Activated CD8-positive, alpha-beta memory T cell treated with anti-CD3 and anti-CD28 coated beads for 24 hours (primary cell): ENCODE data around the gene GPC6.

ENCODE experiments used
- DNase-seq: peaks from one replicate; pipeline ENCODE4 v3.0.0-alpha.2; 2020

The GPC6 gene

GRCh38 chr13:94143624-94144350 lies 917.2 kb downstream of the GPC6 start:
- no peak for DNase-seq

DNA sequence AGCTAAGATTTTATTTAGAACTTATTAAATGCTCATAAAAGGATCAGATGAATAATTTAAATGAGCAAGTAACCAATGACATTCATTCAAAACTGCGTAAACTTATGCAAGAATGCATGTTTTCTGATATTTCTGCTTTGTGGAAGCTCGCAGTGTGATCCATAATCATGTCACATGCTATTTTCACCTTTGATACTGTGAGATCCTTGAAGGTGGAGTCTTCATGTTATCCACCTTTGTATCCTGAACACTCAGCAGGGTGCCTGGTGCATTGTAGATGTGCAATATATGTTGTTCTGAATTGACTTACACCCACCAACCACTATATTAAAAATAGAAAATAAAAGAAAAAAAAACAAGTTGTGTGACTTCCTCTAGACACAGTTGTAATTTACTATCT lies 919.4 kb downstream of the GPC6 start:
- no peak for DNase-seq

DNA sequence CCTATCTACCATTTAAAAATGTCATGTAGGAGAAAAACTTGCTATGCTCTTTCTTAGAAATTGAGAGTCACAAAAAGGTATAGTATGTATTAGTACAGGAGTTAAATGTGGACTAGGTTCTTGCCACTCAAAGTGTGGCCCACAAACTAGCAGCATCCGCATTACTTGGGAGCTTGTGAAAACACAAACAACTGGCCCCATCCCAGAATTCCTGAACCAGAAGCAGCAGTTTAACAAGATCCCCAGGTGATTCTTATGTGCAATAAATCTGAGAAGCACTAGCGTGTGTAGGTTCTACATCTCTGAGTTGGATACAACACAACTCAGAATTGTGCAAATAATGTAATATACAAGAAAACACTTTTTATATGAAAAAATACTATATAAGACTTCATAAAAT lies 927.0 kb downstream of the GPC6 start:
- DNase-seq, result no peak

DNA sequence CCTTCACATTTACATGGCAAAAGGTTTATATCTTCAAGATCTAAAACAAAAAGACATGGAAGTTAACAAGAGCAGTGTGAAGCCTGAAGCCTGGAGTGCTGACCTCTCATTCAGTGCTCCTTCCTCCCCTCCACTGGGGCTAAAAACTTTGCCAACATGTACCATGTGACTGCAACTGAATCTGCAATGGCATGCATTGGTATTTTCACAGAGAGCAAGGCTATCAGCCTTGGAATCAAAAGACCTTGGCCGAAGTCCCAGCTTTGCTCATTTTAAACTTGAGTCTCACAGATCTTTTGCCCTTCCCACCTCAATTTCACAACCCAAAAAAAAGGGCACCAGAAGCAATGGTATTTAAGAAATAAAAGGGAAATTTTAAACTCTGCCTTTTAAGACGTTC lies 927.8 kb downstream of the GPC6 start:
- DNase-seq, result no peak

DNA sequence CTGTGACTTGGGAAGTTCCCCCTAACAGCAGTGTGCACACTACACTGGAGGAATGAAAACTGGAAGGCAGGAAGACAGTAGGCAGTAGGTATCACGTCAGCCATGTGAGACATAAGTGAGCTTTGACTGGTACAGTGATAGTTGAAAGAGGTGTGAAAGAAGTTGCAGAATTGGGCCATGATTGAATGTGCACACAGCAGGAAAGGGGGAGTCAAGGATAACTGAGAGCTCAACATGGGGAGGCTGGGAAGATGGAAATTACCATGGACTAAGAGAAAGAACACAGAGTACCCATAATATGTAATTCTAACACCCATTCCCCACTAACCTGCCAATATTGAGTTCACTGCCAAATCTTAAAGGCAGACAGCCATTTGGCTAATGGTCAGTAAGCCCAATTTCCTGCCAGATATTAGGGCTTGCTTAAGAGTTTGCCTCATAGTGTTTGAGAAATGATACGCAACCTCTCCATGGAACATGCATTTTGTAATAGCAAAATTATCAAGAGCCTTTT lies 931.2 kb downstream of the GPC6 start:
- DNase-seq, result no peak

- DNase-seq, result no peak
These were observed 934.3 kb downstream of the GPC6 start for GRCh38 chr13:94160875-94161274.

DNA sequence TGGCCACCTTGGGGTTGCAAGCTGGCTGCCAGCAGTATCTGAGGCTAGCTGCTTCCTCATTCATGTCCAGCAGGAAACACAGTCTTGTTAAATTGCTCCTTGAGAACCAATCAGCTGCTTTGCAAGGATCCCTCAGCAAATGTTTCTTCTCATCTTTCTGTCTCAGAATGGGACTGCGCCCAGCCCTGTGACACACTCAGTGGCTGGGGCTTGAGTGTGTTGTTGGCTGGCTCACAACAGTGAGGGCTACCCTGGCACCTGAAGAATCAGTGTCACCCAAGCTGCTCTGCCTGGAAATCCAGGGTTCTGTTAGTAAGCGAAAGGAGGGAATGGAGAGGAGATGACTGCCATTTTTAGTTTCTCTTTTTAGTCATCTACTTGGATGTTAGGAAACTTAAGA lies 935.7 kb downstream of the GPC6 start:
- DNase-seq, result no peak

- no peak for DNase-seq
These were observed 936.9 kb downstream of the GPC6 start for GRCh38 chr13:94163535-94163934.

DNA sequence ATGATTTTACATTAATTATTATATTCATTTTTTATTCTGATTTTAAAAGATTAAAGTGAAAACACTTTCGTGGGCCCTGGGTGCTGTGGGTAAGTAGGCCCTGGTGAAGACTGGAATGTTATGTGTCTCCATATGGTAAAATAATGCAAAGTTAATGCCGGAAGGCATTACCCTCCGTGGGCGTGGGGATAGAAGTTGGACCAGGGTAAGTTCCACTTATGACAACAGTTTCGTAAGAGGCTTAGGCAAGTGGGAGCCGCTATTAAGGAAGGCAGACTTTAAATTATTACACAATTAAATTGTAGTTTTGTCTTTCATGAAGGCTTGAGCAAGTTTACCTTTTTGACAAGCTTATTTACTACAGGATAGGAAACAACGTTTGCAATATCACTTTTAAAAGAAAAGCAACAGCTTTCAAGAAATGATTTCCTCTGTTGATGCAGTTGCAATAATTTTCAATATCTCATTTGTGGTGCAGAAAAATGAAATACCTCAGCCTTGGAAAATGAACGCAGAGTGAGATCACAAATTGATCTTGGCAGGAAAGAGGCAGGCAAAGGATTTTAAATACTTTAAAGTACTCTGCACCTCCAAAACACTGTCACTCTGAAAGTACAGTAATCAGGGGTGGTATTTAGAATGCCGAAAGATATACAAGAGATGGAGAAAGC lies 942.3 kb downstream of the GPC6 start:
- DNase-seq, result no peak

DNA sequence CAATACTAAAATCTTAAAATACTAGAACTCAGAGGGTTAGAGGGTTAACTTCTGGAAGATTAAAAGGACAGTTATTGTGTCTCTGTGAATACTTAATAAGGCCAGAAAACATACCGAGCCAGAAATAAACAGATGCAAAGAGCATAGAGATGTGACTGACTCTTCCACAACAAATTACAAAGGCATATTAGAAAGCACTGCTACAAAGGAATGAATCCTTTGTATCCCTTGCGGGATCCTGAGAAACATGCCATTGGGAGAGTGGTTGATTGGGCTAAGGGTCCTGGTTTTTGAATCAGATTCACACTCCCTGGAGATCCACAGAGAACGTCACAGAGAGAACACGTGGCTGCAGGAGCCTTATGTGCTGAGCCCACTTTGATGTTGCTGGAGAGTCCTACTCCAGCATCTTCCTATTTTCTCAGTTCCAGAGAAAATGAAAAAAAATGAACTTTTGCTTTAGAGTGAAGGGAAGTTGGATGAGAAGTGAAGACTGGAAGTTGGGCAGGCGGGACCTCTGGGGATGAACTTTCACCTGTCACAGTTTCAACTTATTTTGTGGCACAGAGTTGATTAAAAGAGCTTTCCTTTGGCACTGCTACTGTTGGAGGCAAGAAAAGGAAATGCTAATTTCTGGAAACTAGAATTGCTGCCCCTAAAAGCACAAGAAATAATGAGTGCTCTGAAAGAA lies 943.0 kb downstream of the GPC6 start:
- DNase-seq, result no peak

DNA sequence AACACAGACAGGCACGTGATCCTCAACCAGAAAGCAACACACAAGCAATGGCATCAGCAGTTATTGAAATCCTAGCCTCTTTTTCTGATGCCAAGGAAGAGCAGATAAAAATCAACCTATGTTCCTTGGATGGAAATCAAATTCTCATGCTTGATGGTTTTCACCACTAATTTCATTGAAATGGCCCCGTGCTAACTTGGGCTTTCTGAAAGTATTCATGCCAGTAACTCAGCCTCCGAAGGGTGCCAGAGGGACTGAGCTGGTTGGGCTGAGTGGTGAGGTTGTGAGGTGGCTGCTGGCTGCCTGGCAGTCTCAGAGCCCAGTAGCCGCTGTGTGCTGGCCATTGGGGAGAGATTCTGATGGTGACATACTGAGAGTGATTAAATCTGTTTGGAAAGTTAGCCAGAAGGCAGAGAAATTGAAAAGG lies 943.6 kb downstream of the GPC6 start:
- DNase-seq, result no peak

- no peak for DNase-seq
These were observed 945.8 kb downstream of the GPC6 start for GRCh38 chr13:94172416-94172815.

GRCh38 chr13:94173312-94173854 lies 946.8 kb downstream of the GPC6 start:
- no peak for DNase-seq

- DNase-seq, result no peak
These were observed 947.4 kb downstream of the GPC6 start for GRCh38 chr13:94174009-94174408.

DNA sequence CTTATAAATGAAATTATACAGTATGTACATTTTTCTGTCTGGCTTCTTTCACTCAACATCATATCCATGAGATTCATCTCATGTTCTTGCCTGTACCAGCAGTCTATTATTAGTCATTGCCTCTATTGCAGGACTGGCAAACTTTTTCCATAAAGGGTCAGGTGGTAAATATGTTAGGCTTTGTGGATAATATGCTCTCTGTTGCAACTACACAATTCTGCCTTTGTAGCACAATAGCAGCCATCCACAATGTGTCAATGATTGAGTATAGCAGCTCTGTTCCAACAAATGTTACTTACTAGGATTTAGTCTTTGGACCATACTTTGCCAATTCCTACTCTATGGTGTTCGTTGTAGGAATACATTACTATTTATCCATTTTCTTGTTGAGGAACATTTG lies 948.5 kb downstream of the GPC6 start:
- DNase-seq, result no peak

GRCh38 chr13:94176561-94176960 lies 950.0 kb downstream of the GPC6 start:
- DNase-seq, result no peak

- no peak for DNase-seq
These were observed 950.4 kb downstream of the GPC6 start for GRCh38 chr13:94177041-94177440.

- no peak for DNase-seq
These were observed 952.1 kb downstream of the GPC6 start for GRCh38 chr13:94178625-94179244.

DNA sequence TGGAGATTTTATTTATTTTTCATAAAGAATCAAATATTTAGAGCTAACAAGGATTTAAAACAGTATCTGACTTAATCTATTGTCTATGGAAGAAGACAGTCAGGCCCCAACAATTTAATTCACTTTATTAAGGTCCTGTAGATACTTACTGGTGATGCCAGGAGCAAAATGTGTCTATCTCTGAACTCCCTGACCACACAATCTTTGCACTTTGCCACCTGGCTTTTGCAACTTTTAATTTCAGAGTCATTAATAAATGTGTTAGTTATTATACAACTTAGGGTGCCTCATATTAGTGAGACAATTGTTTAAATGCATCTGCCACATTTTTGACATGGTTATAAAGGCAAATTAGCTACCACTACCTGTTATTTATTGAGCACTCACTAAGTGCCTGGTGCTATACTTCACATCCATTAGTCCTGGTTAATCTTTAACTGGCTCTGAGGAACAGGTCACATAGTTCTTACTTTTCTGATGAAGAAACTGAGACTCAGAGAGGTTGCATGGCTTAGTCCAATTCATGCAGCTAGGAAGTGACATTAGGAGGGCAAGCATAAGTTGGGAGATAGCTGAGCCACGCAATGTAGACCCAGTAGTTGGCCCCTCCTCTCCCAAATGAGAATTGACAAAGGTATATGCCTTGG lies 955.0 kb downstream of the GPC6 start:
- no peak for DNase-seq

DNA sequence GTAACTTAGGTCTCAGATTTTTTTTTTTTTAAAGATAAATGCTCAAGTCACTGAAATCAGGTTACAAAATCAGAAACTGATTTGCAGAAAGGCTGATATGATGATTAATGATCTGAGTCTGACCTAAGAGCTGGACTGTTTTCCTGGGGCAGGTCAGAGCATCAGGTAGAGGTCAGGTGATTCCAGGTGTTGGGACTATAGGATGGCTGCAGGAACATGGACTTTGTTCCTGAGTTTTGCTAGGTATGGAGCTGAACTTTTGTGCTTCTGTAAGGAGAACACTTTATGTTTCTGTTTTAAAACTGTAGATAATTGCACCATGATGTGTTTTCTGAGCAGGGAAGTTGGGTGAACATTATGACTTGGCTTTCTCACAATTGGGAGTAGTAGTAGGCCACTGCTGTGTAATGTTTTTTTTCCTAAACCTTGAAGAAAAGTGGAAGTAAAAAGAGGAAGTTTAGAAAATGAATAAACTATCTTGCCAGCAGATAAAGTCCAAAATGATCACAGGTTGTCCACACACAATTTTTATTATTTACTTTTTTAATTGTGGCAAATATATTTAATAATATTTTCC lies 955.7 kb downstream of the GPC6 start:
- no peak for DNase-seq

GRCh38 chr13:94186470-94186869 lies 959.9 kb downstream of the GPC6 start:
- DNase-seq, result no peak

- DNase-seq, result no peak
These were observed 961.7 kb downstream of the GPC6 start for GRCh38 chr13:94188201-94188854.
